Measurements from ENCODE around the gene CCDC192.

CCDC192 gene

GRCh38 chr5:127928053-127928452 is 224.9 kb downstream of the CCDC192 start:
- no peak for DNase-seq

- no peak for DNase-seq
These were observed 227.1 kb downstream of the CCDC192 start for GRCh38 chr5:127930311-127930710.

DNA sequence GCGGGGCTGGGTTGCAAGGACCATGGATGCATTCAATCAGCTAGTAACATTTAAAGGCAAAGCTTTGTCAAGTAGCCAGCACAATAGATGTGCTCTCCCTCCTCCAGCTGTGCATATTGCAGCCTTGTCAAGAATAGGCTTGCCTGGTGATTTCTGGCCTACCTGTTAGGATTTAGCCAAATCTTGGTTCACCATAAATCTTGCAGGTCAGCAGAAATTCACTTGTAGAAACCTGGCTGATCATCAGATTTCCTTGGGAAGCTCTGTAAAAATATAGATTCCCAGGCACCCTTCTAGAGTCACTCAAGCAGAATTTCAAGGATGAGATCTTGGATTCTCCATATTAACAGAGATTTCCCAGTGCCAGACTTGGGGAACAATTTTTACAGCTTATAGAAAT is 228.2 kb downstream of the CCDC192 start:
- DNase-seq, result no peak

DNA sequence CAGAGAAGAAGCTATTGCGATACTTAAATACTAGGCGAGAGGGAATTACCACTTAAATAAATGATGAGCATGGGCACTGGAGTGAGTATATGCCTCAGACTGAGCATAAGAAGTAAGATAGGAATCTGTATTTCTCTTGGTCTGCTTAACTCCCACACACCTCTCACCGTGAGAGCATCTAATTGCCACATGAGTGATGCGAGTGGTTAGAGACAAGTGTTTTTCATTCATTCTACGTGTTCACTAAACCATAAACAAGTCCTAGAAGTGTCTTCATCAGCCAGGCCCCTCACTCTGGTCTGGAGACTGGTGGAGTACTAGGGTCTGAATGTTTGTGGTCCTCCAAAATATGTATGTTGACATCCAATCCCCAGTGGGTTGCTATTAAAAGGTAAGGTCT is 230.2 kb downstream of the CCDC192 start:
- no peak for DNase-seq

GRCh38 chr5:127934791-127935256 is 231.6 kb downstream of the CCDC192 start:
- no peak for DNase-seq

- no peak for DNase-seq
These were observed 232.2 kb downstream of the CCDC192 start for GRCh38 chr5:127935398-127935797.

DNA sequence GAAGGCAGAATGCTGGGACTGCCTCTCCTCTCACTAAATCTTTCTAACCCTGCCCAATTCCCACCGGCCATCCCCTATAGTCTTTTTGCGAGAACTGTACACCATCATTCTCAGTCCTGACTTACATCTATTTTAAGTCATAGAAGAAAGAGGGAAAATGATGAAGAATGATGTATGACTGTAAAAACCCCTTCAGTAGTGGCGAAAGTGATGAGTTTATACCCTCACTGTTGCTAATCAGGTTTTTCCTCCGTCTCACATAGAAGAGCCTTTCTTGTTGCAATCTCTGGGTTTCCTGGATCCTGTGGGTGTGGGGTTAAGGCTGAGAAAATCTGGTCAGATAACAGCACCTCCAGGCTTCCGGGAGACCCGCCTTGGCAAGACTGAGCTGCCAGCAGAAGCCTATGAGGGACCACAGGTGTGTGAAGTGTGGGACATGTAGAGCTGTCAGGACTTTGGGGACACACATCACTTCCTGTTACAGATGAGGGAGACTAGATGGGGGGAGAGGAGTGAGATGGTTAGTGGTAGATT is 233.3 kb downstream of the CCDC192 start:
- no peak for DNase-seq

DNA sequence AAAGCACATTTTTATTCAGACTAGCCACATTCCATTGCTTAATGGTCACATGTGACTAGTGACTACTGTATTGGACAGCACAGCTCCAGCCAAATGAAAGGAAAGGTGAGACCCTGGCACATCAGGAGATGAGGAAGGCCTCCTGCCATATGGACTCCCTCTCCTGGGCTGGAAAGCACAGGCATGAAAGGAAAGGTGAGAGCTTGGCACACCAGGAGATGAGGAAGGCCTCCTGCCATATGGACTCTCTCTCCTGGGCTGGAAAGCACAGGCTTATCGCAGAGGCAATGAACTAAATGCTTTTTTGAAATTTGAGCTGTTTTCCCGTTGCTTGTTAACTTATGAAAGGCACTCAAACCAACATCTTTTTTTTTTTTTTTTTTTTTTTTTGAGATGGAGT is 235.6 kb downstream of the CCDC192 start:
- no peak for DNase-seq

GRCh38 chr5:127940854-127941253 is 237.7 kb downstream of the CCDC192 start:
- no peak for DNase-seq

DNA sequence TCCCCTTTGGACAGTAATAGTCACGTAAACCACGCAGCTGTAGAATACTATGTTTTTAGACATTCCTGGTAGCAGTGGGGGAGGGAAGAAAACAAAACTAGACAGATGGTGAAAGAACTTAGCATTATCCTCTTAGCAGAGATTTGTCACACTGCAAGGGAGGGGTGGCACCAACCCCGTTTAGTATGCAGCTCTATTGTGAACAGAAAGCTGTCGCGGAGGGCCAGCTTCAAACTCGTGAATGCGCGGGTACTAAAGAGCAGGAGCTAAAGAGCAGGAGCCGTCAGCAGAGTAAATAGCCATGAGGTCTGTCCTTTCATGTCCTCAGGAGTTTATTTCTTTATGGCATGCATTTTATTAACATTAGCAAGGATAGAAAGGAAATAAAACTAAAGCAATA is 238.5 kb downstream of the CCDC192 start:
- DNase-seq, result no peak

DNA sequence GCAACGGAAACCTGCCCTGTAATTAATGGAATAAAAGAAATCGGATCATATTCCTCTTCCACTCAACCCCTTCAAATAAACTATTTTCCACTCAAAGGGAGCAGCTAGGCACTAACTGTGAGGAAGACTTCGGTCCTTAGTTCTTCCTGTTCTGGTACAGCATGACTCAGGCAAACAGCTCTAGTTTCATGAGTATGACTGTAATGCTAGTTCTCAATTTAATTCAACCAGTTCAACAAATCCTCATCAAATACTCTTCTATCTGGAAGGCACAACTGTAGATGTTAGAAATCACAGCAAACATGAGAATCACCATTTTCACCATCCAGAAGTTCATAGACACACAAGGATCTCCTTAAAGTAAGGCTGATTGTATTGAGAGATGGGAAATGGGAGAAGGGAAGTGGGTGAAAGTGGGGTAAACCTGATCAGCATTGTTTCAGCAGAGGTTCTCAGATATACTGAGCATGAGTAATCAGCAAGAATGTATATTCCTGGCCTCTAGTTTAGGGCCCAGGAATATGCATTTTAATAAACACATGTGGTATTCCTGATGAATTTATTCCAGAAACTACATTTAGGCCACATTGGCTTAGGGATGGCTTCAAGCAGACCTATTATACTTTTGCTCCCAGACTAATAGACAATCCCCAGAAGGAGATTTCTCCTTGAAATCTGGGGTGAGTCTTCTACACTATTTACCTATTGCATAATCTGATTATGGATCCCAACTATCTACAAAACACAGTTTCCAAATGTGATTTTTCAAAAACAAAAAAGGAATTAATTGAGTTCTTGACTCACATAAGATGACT is 239.3 kb downstream of the CCDC192 start:
- no peak for DNase-seq

DNA sequence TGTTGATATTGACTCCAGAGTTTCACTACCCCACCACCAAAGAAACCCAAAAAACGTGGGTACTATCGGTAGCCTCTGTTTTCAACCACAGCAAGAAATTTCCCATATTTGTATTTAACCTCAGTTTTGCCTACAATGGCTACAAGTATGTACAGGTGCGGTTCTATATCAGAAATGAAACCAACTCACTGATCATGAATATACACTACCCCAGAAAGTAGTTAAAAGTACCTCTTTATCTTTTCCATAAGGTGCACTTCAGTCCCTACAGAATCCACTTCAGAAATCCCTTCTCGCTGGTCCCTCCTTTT is 239.8 kb downstream of the CCDC192 start:
- DNase-seq, result no peak

GRCh38 chr5:127944125-127944524 is 240.9 kb downstream of the CCDC192 start:
- no peak for DNase-seq

- DNase-seq, result no peak
These were observed 244.8 kb downstream of the CCDC192 start for GRCh38 chr5:127947941-127948340.

DNA sequence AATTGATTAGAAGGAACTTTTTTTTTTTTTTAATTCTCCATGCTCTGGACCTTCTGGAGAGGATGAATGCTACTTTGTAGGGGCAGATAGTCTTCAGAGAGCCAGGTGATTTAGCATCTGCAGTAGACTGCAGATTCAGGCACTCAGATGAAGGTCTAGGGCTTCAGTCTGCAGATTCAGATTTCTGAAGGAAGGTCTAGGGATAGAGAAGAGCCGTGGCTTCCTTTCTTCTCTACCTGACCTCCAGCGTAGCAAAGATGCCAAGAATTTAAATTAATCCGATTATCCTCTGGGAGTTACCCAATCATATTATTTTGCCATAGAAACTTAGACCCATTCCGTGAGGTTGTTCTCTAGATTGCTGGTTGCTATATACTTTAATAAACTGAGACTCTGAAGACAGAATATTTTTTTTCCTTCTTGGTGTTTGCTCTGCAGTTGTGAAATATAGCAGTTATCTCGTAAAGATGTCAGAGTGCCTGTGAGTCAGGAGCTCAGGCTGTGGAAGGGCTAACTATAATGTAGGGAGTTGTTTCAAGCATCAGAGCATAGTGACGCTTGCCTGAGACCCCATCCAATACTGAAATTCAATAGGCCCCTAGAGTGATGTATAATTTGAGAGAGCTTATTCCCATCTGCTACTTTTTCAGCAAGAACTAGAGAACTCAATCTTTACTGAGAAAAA is 247.7 kb downstream of the CCDC192 start:
- DNase-seq, result no peak

- no peak for DNase-seq
These were observed 248.6 kb downstream of the CCDC192 start for GRCh38 chr5:127951791-127952190.

DNA sequence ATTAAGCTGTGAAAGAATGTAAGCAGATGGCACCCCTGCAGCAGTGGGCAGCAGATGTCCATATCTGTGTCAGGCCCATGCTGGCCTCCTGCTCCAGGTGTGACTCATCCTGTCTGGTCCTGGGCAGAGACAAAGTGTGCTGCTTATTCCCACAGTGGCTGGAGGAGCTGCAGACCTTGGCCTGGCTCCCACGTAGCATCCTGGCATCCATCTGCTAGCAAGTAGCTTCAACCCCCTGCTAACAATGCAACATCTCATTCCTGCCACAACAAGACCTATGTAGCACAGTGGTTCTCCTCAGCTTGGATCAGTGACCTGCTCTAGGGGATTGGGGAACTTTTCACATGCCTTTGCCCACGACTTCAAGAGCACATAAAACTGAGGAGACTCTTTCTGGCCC is 254.0 kb downstream of the CCDC192 start:
- DNase-seq, result no peak

DNA sequence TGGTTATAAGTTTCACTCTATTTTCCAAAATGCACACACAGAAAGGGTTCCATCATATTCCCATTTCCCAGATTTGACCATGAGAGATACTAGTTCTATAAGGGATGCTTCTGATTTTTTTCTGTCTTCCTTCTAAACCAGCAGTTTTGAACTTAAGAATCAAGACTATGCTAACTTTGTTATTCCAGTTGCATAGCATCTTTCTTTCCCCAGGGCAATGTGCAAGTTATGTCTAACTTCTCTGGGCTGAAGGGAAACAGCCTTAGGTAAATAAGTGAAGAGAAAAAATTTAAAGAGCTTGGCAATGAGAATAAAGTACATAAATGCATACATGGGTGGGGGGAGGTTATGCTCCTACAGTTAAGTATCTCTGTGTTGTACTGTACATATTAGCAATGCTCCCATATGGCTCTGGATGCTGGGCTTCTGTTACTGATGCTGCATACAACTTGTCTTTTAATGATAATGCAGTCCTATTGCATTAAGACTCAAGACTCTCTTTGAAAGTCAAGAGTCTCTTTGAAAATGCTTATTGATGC is 254.6 kb downstream of the CCDC192 start:
- DNase-seq, result no peak

DNA sequence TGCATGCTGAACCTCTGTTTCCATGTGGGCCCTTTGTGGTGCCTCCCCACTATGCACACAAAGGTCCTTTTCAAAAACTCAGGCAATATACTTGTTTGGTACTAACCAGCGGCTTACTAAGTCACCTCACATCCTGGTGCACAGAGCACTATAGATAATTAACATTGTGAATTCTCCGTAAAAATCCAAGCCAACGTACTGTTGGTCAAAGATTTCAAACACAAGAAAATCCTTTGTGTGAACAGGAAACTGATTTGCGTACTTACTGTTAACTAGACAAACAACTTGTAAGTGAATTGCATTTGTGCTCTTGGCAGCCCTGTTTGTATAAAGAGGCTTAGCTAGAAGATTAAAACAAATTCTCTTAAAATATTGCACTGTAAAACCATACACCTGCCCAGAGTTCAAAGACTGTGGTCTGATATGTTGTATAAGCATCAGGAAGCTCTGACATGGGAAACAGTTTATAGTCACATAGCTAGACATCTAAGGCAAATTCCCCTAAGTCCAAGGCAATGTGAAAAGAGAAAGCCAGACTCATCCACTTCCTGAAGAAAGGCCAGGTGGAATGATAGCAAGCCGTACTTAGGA is 255.3 kb downstream of the CCDC192 start:
- DNase-seq, result no peak

- peak in 1 of 2 experiments; percentile 7 for DNase-seq
These were observed 256.1 kb downstream of the CCDC192 start for GRCh38 chr5:127959152-127959764.

GRCh38 chr5:127960270-127960691 is 257.1 kb downstream of the CCDC192 start:
- peak; percentile 62 to 77 for DNase-seq

GRCh38 chr5:127961006-127961762 is 258.0 kb downstream of the CCDC192 start:
- DNase-seq, result no peak

Data from AML-193 (cell line).